ENCODE data around the gene CDH11.

The CDH11 gene, protein sequence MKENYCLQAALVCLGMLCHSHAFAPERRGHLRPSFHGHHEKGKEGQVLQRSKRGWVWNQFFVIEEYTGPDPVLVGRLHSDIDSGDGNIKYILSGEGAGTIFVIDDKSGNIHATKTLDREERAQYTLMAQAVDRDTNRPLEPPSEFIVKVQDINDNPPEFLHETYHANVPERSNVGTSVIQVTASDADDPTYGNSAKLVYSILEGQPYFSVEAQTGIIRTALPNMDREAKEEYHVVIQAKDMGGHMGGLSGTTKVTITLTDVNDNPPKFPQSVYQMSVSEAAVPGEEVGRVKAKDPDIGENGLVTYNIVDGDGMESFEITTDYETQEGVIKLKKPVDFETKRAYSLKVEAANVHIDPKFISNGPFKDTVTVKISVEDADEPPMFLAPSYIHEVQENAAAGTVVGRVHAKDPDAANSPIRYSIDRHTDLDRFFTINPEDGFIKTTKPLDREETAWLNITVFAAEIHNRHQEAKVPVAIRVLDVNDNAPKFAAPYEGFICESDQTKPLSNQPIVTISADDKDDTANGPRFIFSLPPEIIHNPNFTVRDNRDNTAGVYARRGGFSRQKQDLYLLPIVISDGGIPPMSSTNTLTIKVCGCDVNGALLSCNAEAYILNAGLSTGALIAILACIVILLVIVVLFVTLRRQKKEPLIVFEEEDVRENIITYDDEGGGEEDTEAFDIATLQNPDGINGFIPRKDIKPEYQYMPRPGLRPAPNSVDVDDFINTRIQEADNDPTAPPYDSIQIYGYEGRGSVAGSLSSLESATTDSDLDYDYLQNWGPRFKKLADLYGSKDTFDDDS

DNA sequence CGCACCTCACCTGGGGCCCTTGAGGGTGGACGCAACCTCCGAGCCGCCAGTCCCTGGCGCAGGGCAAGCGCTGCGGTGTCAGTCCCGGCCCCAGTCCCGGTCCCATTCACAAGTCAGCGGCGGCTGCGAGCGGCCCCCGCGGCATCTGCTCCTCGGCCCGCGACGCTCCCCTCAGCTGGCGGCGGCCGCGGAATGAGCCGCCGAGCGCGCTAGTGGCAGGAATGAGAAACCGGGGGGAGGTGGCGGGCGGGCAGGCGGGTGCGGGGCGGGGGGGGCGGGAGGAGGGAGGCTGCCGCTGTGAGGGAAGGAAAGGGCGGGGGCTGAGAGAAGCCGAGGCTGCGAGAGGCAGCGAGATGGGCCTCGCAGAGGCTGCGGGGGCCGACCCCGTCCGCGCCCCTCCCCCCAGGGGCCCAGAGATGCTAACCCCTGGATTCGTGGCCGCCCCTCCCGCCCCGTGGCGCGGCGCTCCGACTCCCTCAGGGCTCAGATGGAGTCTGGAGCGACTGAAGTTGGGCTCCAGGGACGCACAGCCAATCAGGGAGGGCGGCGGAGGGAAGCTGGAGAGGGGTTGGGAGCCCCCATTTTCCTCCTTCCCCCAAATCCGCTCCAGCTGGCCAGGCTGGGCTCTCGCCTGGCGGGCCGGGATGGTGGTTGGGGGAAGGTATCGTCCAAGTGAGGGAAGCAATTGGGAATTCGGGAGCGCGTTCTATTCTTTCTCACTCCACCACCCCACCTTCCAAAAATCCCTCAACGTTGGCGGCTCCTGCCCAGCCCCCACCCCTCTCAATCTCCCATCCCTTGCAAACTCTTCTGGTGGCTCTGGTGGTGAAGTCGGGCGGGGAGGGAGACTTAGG is at the start of gene CDH11:
Gene CDH11 (minus strand): TSS at position 194 of the 854 bp plus-strand sequence. CDS start 117,194 bp downstream, outside the sequence.
- no peak for DNase-seq (ENCODE audit: low read depth in 2 of 2)

DNA sequence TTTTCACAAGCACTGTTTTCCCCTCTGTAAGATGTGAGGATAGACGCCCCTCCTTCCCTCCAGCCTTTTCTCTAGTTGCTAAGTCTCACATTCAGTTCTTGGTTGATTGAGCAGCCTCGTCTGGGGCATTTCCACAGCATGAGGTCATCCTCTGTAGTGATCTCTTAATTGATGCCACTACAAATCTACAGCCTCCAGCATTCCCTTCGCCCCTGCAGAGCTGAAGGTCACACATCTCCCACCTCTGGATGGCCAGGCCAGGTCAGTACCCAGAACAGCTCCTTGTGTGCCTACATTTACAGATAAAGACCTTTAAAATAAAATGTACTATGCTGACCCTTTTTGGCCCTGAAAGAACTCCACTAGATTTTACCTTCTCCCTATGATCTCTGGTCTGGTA is 32.5 kb upstream of the CDH11 start:
- DNase-seq (ENCODE audit: low read depth in 2 of 2) = no peak

DNA sequence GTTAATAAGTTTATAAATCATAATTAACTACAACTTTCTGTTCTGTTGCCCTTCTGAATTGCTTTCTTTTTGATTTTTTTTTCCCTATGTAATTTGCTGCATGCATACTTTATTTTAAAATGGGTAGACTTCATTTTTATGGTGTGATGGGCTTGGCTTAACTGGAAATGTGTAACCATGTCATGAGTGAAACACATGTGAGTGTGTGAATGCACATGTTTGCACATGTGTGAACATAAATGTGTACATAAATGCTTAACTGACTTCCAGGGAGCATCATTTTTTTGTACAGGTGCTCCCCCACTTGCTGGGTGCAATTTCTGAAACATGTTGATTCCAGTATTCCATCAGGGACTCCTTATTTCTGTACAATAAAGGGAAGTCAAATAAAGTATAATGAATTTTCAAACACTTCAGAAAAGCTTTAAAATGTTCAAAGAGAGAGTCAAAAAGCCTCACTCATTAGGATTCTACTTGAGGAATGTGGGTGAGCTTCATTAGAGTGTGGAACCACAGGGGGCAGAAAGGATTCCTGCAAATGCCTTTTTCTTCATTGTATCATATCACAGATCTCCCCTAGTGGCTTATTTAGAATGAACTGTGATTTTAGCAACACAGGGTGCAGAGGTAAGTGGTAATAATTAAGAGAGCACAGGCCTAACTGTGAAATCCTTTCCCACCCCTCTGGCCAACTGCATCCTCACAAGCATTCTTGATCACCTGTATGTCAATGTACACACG is 31.7 kb upstream of the CDH11 start:
- no peak for DNase-seq (ENCODE audit: low read depth in 2 of 2)

DNA sequence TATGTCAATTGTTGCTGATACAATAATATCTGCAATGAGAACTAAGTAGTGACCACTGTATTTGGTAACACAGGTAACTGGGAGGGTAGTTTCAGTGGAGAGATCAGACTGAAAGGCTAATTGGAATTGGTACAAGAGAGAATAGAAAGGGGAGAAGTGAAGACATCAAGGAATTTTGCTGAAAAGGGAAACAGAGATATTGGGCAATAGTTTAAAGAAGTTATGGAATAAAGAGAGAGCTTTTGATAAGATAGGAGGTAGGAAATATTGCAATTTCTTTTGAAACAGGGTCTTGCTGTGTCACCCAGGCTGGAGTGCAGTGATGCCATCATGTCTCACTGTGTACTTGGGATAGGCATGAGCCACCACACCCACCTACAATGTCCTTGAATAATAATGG is 26.9 kb upstream of the CDH11 start:
- no peak for DNase-seq (ENCODE audit: low read depth in 2 of 2)

DNA sequence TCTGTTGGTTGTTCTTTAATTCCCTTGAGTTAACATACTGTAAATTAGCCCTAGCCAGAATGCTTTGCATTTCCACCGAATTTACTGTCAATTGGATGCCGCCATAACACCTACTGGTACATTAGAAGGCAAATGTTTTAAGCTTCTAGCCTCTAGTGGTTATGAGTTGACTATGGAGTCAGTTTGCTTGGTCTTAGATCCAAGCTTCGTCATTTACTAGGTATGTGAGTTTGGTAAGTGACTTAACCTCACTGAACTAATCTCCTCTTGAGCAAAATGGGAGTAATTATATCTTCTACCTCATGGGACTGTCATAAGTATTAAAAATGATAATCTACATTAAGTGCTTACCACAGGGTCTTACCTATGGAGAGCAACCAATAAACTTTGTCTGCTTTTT is 20.4 kb upstream of the CDH11 start:
- DNase-seq (ENCODE audit: low read depth in 2 of 2) = no peak

DNA sequence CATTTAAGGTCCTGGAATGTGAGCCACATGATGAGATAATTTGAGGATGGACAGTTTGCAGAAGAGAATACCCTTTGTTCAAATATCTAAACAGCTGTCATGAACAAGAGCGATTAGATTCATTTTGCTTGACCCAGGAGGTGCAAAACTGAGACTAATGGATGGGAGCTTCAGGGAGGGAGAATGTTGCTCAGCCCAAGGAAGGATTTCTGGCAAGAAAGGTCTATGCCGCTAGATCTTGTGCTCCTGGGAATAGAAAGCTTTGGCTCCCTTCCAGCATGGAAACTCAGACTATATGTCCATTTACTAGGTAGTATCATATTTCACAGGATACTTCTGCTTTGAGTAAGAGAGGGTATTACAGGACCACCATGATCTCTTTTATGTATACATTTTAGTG is 14.8 kb upstream of the CDH11 start:
- no peak for DNase-seq (ENCODE audit: low read depth in 2 of 2)

DNA sequence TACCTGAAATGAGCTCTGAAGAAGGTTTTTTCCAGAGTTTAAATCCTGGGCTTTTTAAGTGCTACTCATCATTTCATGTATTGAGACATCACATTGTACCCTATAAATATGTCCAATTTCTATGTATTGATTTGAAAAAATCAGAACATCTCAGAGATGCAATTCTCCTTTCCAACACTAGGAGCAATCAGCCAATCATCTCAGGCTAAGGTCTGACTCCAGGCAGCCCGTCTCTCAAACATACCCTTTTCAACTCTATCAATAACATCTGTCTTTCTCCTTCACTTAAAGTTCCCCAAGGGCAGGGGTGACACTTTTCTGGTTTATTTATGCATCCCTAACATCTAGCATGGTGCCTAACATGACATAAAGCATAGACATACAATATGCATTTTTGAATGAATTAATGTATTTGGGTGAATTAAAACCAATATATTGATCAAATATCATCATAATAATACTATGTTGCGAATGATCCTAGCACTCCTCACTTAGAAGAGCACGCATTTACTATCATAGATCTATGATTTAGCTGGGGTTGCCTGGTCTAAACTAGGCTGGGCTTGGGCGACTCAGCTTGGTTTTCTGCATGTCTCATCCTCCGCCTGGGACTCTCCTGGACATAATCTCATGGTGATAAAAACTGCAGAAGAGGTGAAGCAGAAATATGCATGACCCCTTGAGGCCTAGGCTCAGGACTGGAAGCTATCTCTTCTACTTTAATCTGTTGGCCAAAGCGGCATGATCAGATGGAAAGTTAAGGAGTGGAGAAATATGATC is 5.2 kb upstream of the CDH11 start:
- no peak for DNase-seq (ENCODE audit: low read depth in 2 of 2)

DNA sequence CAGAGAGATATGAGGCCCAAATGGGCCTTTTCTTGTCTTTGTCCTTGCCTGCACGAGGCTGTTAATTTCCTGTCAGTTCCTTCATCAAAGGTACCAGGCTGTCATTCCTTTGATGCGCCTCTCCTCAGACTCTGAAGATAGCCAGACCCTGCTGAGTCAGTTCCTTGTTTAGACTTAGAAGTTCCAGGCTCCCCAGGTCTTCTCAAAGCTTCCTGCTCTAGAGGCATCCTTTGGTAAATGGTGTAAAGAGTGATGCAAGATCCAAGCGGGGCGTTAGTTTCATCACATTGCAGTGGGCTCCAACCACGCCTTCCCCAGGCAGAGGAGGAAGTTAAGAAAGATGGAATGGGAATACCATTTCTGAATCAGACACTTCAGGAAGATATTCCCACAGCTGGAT is 4.0 kb upstream of the CDH11 start:
- no peak for DNase-seq (ENCODE audit: low read depth in 2 of 2)

DNA sequence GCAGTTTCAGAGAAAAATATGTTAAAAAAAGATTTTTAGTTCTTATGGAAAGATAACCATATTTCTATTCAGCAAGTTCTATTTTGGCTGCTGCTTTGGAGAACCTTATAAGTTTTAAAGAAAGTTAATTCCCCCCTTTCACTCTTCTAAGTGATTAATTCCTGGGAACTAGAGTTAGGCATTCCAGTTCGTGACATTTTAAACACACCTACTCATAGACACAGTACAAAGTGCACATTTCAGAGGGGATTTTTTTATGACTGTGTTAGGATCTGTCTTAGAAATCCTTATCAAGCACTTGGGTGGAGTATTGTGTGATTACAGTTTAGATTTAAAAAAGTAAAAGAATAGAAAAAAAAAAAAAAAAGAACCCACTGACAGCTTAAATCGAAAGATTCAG is 3.5 kb upstream of the CDH11 start:
- DNase-seq (ENCODE audit: low read depth in 2 of 2) = no peak

DNA sequence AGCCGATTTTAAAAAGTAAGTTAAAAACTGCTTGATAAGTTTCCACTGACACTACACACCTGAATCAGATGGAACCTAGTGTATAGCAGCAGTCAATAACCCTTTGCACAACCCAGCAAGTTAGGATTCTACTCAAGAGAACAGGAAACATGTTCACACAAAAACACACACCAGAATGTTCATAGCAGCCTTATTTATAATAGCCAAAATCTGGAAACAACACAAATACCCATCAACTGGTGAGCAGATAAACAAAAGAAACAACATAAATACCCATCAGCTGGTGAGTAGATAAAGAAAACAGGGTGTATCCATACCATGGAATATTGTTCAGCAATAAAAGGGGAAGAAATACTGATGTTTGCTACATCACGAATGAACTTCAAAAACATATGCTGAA is 2.7 kb upstream of the CDH11 start:
- no peak for DNase-seq (ENCODE audit: low read depth in 2 of 2)

DNA sequence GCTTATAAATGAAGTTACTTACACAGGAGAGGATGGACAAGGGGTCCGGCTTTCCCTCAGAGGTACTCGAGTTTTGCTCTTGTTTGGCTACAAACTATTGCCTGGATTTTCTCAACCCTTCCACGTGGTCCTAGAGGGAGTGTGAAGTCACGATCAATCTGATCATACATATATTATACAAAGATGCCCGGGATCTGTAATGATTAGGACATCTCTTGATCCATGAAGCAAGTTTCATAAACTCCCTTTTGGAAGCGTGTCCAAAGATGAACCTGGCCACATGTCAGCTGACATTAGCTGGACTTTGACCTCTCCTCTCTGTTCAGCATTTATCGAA is 2.3 kb upstream of the CDH11 start:
- DNase-seq (ENCODE audit: low read depth in 2 of 2) = no peak

DNA sequence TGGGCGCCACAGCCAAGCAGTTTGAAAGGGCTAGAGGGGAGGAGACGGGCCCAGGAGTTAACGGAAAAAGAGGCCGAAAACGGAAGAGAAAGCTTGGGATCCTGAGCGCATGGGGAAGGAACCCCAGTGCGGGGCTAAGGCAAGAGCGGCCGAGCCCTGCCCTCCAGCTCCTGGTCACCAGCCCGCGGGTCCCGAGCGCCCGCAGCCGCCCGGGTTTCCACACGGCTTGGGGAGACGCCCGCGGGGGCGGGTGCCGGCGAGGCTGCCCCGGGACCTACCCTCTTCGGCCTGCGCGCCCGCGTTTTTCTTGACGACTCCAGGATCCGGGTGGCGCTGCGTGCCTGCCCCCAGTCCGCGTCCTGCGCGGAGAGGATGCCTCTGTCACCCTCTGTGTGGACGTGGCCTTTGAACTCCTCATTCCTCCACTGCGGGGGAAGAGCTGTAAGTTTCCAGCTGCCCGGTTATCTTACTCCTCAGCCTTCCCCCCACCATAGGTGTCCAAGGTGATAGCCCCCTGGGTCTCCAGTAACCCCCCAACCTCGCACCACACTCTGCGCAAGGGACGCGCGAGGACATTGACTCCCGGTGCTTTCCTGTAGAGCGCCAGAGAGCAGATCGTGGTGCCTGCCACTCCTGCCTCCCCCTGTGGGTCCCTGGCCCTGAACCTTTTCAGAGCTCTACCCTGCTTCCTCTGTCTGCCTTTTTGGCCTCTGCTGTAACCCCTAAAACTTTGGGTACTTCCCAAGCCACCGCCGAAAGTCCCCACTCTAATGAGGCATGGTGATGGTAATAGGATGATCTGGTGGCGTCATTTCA is 1.7 kb upstream of the CDH11 start:
- no peak for DNase-seq (ENCODE audit: low read depth in 2 of 2)

DNA sequence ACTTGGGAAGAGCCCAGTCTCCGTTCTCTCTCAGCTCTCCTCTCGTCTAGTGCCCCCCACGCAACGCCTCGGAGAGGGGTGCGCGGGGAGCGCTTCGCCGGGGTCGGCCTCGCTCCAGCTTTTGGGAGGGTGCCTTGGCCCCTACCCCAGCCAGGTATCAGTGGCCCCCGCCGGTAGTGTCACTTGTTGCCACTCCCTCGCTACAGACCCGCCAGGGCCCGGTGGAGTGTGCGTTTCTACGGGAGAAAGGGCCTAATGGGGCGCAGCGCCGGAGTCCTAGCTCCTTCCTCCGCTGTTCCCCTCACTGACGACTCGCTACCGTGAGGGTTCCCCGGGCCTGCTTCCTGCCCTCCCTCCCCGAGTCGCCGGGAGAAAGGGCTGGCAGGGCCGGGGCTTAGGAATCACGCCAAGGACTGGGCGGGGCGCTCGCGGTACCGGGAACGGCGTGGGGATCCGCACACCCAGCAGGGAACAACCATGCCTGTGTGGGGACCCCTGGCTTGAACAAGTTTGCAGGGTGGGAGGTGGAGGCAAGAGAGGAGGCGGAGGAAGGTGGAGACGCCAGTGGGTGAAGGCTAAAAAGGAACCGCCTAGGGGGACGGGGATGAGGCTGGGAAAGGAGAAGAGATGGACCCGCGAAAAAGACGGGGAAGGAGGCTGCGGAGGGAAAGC is 997 bp upstream of the CDH11 start:
- DNase-seq (ENCODE audit: low read depth in 2 of 2) = no peak

DNA sequence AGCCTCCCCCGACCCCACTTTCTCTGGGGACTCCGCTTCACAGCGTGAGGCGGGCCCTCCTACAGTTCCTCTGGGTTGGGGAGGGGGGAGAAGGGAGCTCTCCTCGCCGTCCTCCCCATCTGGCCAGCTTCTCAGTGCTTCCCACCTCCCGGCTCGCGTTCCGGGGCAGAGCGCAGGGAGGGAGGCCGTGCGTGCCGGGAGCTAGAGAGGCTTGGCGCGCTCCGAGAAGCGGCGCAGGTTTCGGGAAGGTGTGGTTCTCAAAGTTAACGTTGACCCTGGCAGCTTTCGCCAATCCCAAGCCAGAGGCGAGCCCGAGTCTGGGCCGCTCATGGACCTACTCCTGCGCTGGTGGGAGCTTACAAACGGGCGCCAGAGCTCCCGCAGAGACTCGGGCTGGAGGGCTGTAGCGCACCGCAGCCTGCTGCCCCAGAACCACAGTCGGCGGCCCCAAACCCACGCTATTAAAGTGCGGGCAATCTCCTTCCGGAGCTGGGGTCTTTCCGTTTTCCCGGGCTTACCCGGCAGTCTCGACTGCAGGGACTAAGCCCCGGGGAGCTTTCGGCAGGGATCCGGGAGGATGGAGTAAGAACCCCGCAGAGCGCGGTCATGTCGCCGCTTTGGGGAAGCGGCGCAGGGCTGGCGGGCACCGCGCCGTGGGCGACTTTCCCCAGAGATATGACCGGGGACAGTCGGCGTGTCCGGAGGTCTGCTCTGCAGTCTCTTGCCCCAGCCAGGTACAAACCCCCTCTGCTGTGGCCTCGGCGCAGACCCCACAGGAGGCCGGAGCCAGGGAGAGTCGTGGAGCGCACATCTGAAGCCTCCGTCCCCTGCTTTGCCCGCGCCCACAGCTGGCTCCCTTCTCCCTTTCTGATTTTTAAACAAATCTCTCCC is 787 bp downstream of the CDH11 start:
- no peak for DNase-seq (ENCODE audit: low read depth in 2 of 2)

DNA sequence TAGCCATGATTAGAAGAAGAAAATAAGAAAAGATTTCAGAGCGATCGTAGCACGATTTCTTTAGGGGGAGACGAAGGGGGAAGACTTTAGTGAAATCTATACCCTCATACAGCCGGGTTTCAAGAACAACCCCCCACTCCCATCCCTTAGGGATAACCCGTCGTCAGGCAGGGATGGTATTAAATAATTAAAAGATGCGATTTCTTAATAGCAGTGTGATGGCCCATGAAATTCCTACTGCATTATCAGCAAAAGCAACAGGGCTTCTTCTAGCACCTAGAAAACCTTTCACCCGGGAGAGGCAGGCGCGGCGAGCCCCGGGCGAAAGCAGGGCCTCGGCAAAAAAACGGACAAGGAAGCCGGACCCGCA is 1.4 kb downstream of the CDH11 start:
- no peak for DNase-seq (ENCODE audit: low read depth in 2 of 2)

DNA sequence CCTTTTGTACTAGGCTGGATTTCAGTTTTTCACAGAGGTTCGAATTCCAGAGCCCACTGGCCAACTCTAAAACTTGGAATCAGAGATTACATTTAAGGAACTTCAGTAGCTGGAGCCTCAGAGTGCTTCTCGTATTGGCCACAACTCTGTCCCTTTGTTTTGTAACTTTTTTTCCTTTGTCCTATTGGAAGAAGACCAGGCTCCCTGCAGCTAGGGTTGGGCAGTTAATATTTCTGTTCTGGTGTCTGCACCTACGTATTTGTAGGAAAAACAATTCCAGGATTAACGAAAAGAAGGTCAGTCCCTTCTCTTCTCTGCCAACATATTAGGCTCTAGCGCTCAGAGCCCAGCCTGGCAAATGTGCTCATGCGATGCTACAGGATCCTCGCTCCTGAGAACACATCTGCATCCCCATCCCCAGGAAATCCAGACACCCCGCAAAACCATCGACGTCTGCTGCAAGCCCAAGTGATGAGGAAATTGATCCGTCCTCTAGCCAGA is 1.9 kb downstream of the CDH11 start:
- DNase-seq (ENCODE audit: low read depth in 2 of 2) = no peak

DNA sequence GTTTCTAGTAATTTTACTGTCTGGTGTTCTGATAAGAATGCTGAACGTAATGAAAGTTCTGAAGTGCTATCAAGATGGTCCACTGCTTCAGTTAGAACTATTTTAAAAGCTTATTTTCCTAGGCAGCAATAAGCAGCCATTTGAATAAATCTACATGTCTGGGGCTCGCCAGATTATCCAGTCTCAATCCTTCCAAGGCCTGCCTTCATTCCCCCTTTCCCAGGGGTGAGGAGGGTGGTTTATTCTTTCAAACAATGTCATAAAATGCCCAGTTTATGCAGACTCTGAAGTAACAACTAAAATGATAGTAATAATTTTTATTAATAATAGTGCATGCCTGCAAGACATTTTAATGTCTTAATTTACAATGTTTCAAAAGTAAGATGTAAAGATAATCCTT is 2.4 kb downstream of the CDH11 start:
- DNase-seq (ENCODE audit: low read depth in 2 of 2) = no peak

DNA sequence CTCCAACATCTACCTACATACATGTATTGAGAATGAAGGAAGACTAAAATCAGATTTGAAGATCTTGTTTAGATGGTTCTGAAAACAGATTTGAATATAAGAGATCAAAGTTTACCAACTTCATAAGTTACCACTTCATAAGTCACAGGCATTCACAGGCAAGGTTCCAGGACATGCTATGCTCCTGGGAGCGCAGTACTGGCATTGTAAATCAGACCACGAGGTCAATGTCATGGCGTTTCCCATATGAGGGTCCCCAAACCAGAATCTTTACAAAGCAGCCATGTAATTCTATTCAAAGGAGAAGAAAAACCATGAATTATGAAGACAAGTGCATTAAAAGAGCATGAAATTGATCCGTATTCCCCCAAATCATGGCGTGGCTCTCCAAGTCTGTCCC is 3.0 kb downstream of the CDH11 start:
- no peak for DNase-seq (ENCODE audit: low read depth in 2 of 2)

Measured in stimulated activated CD8-positive, alpha-beta memory T cell treated with anti-CD3 and anti-CD28 coated beads, Interleukin-2, amount 100 ng/mL, for 48 hours (primary cell).